H9 (cell line): ENCODE results near the gene MAPK14. TPM values are rescaled to one million over a fixed set of nuclear protein-coding genes. Genes with fewer than 3 reads are reported as not detected.

Source experiments
- DNase-seq: peaks from one replicate; pipeline ENCODE4 v3.0.0-alpha.2; 2017
- H2AFZ ChIP-seq: one replicate; pipeline ENCODE4 v1.6.1; 2013; ENCODE audit warnings: mild to moderate bottlenecking, low read length, control low read depth, moderate library complexity
- H2AK5ac ChIP-seq: 2 replicates; pipeline ENCODE4 v1.6.1; 2013; ENCODE audit warnings: low read length, control low read depth, mixed read lengths; ENCODE audit not compliant: insufficient read length
- H2BK120ac ChIP-seq: one replicate; pipeline ENCODE4 v1.6.1; 2013; ENCODE audit warnings: low read depth, mild to moderate bottlenecking, low read length, control low read depth, inconsistent platforms; ENCODE audit not compliant: poor library complexity, severe bottlenecking
- H2BK12ac ChIP-seq: 2 replicates; pipeline ENCODE4 v1.6.1; 2013; ENCODE audit warnings: low read length, control low read depth, mixed read lengths, low read depth; ENCODE audit not compliant: insufficient read length
- H2BK15ac ChIP-seq: 2 replicates; pipeline ENCODE4 v1.6.1; 2013; ENCODE audit warnings: low read depth, low read length, control low read depth
- H2BK20ac ChIP-seq: one replicate; pipeline ENCODE4 v1.6.1; 2013; ENCODE audit warnings: low read depth, mild to moderate bottlenecking, low read length, control low read depth, inconsistent platforms; ENCODE audit not compliant: poor library complexity, severe bottlenecking
- H2BK5ac ChIP-seq: 2 replicates; pipeline ENCODE4 v1.6.1; 2013; ENCODE audit warnings: low read length, control low read depth, mixed read lengths; ENCODE audit not compliant: insufficient read length
- H3K14ac ChIP-seq: 2 replicates; pipeline ENCODE4 v1.6.1; 2013; ENCODE audit warnings: low read length, control low read depth; ENCODE audit not compliant: insufficient read depth
- H3K18ac ChIP-seq: 2 replicates; pipeline ENCODE4 v1.6.1; 2013; ENCODE audit warnings: low read depth, mild to moderate bottlenecking, mixed read lengths, low read length, control low read depth; ENCODE audit not compliant: insufficient read length
- H3K23ac ChIP-seq: 2 replicates; pipeline ENCODE4 v1.6.1; 2013; ENCODE audit warnings: low read length, control low read depth, mixed read lengths, low read depth; ENCODE audit not compliant: insufficient read length
- H3K23me2 ChIP-seq: 2 replicates; pipeline ENCODE4 v1.6.1; 2013; ENCODE audit warnings: low read depth, mild to moderate bottlenecking, mixed read lengths, low read length, control low read depth; ENCODE audit not compliant: insufficient read length, poor library complexity, severe bottlenecking
- H3K27ac ChIP-seq: 2 replicates; pipeline ENCODE4 v1.5.1; 2013; ENCODE audit warnings: low read length, control low read depth, mixed read lengths, low read depth; ENCODE audit not compliant: insufficient read length
- H3K27me3 ChIP-seq: 2 replicates; pipeline ENCODE4 v1.6.1; 2013; ENCODE audit warnings: low read length, control low read depth, inconsistent platforms; ENCODE audit not compliant: insufficient read depth
- H3K4ac ChIP-seq: 2 replicates; pipeline ENCODE4 v1.6.1; 2013; ENCODE audit warnings: low read depth, mild to moderate bottlenecking, control low read depth, inconsistent platforms, low read length, moderate library complexity
- H3K4me1 ChIP-seq: 2 replicates; pipeline ENCODE4 v1.6.1; 2013; ENCODE audit warnings: low read length, control low read depth, inconsistent platforms; ENCODE audit not compliant: insufficient read depth
- H3K4me2 ChIP-seq: 2 replicates; pipeline ENCODE4 v1.6.1; 2013; ENCODE audit warnings: low read length, control low read depth, mixed read lengths; ENCODE audit not compliant: insufficient read length, insufficient read depth
- H3K56ac ChIP-seq: 2 replicates; pipeline ENCODE4 v1.6.1; 2013; ENCODE audit warnings: low read depth, mild to moderate bottlenecking, mixed read lengths, low read length, control low read depth; ENCODE audit not compliant: insufficient read length
- H3K79me1 ChIP-seq: 2 replicates; pipeline ENCODE4 v1.6.1; 2013; ENCODE audit warnings: low read depth, mild to moderate bottlenecking, moderate library complexity, low read length, control low read depth, inconsistent platforms; ENCODE audit not compliant: insufficient read depth, poor library complexity, severe bottlenecking
- H3K79me2 ChIP-seq: 2 replicates; pipeline ENCODE4 v1.6.1; 2013; ENCODE audit warnings: low read length, control low read depth, inconsistent platforms; ENCODE audit not compliant: insufficient read depth
- H3K9ac ChIP-seq: 2 replicates; pipeline ENCODE4 v1.6.1; 2013; ENCODE audit warnings: low read length, control low read depth, mixed read lengths; ENCODE audit not compliant: insufficient read length; ENCODE audit errors: extremely low read depth
- H3K9me3 ChIP-seq: one replicate; pipeline ENCODE4 v1.6.1; 2013; ENCODE audit warnings: low read depth, low read length, inconsistent platforms; ENCODE audit not compliant: control insufficient read depth
- H3T11ph ChIP-seq: one replicate; pipeline ENCODE4 v1.6.1; 2013; ENCODE audit warnings: mild to moderate bottlenecking, low read length, control low read depth, inconsistent platforms
- H4K20me1 ChIP-seq: one replicate; pipeline ENCODE4 v1.6.1; 2013; ENCODE audit not compliant: control insufficient read depth, insufficient read length, insufficient read depth
- H4K5ac ChIP-seq: 2 replicates; pipeline ENCODE4 v1.6.1; 2013; ENCODE audit warnings: low read depth, mild to moderate bottlenecking, mixed read lengths, low read length, control low read depth; ENCODE audit not compliant: insufficient read length
- H4K8ac ChIP-seq: replicated peaks from 2 replicates; pipeline ENCODE4 v1.6.1; 2013; ENCODE audit warnings: low read length, control low read depth, mixed read lengths, low read depth; ENCODE audit not compliant: insufficient read length
- H4K91ac ChIP-seq: 2 replicates; pipeline ENCODE4 v1.6.1; 2013; ENCODE audit warnings: low read depth, mild to moderate bottlenecking, moderate library complexity, mixed read lengths, low read length, control low read depth; ENCODE audit not compliant: insufficient read length
- H3K27ac Mint-ChIP-seq, 3 experiments: 2 replicates in 2 of 3; 3 replicates in 1 of 3; pipeline ENCODE4 v1.8.0; 2020 to 2021; ENCODE audit warnings: mixed read lengths in 3 of 3, mild to moderate bottlenecking in 1 of 3, moderate library complexity in 1 of 3
- H3K27me3 Mint-ChIP-seq: 2 replicates; pipeline ENCODE4 v1.8.0; 2021; ENCODE audit warnings: low read depth, mild to moderate bottlenecking, moderate library complexity, mixed read lengths
- H3K36me3 Mint-ChIP-seq, 3 experiments: 2 replicates in 2 of 3; 3 replicates in 1 of 3; pipeline ENCODE4 v1.8.0; 2020 to 2021; ENCODE audit warnings: low read depth in 3 of 3, mixed read lengths in 3 of 3; ENCODE audit not compliant: insufficient read depth in 1 of 3
- H3K4me1 Mint-ChIP-seq, 2 experiments: 2 replicates each; pipeline ENCODE4 v1.8.0; 2020; ENCODE audit warnings: mixed read lengths in 2 of 2
- H3K4me3 Mint-ChIP-seq, 2 experiments: 2 replicates in 1 of 2; 3 replicates in 1 of 2; pipeline ENCODE4 v1.8.0; 2020 to 2021; ENCODE audit warnings: mild to moderate bottlenecking in 2 of 2, mixed read lengths in 2 of 2, moderate library complexity in 1 of 2
- H3K9me3 Mint-ChIP-seq, 2 experiments: 2 replicates in 1 of 2; 3 replicates in 1 of 2; pipeline ENCODE4 v1.8.0; 2020; ENCODE audit warnings: mild to moderate bottlenecking in 2 of 2, mixed read lengths in 2 of 2, moderate library complexity in 1 of 2
- CTCF ChIP-seq: fragments of 200-600 bp; sonication (generic); conservative IDR thresholded peaks from 3 replicates; pipeline ENCODE4 v1.8.0; 2021; ENCODE audit warnings: antibody characterized with exemption, mild to moderate bottlenecking
- WGBS: extraction: QIAGEN DNeasy Blood & Tissue Kit; methylation state at CpG from one replicate; pipeline ENCODE4 v1.1.7; 2013; ENCODE audit warnings: missing lambda C conversion rate, low lambda C conversion rate, mixed read lengths; ENCODE audit not compliant: insufficient read length; ENCODE audit errors: extremely low coverage; 5-methylcytosine and 5-hydroxymethylcytosine counted together
- total RNA-seq: library from RNA; stranded (reverse); gene quantifications from 2 replicates; pipeline ENCODE4 v1.2.1, GENCODE V29; 2021

The MAPK14 gene
- total RNA-seq, 1 experiment from 2014 or later, result 40.5 TPM

DNA sequence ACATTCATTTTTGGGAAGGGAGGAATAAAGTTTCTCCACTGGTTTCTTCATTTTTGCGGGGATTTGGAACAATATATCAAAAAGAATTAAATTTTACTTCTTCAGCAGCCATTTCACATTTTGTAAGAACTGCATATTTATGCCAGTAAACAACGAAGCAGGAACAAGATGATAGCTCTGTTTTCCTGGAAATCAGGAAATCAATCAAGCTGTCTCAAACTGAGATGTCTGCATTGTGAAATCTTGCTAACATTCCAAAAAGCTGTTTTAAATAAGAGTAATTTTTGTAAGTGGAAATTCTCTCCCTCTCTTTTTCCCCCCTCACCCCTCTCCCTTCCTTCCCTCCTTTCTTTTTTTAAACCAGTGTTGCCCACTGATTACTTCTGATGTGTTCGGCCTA lies 122.7 kb downstream of the MAPK14 start:
- H3K27me3 Mint-ChIP-seq, result peaks cover 3% of the 10 kb centered on the region
- no CpG with 5 or more reads among the region's 3 CpGs for WGBS

More for the DNA sequence above, 122.7 kb downstream of the MAPK14 start:
- Histone ChIP-seq H3K23ac (no peak overlapping the region), H3K56ac (no peak overlapping the region), H2AK5ac (no peak overlapping the region), H3K27ac (no peak overlapping the region), H3K4me1 (no peaks in the 10 kb centered on the region), H3K27me3 (no peaks in the 10 kb centered on the region), H2BK12ac (no peak overlapping the region), H3K4ac (no peak overlapping the region), H3K9ac (no peak overlapping the region), H2BK15ac (no peak overlapping the region), H3K14ac (no peak overlapping the region), H3K9me3 (no peaks in the 10 kb centered on the region), H3K4me2 (no peak overlapping the region), H3K79me2 (no peaks in the 10 kb centered on the region), H3K23me2 (no peaks in the 10 kb centered on the region), H2BK120ac (no peak overlapping the region), H3T11ph (no peak overlapping the region), H2BK20ac (no peak overlapping the region), H3K79me1 (no peaks in the 10 kb centered on the region), H4K20me1 (no peaks in the 10 kb centered on the region), H4K5ac (no peak overlapping the region), H4K8ac (no peak overlapping the region), H4K91ac (no peak overlapping the region), H3K18ac (no peak overlapping the region), H2AFZ (no peak overlapping the region), H2BK5ac (no peak overlapping the region)
- H3K9me3 Mint-ChIP-seq, result peaks cover 12 to 17% of the 10 kb centered on the region in 2 experiments
- no peak overlapping the region for H3K27ac Mint-ChIP-seq
- DNase-seq, result no peak
- H3K4me1 Mint-ChIP-seq, result peaks cover 6 to 7% of the 10 kb centered on the region in 2 experiments
- H3K36me3 Mint-ChIP-seq, result peaks cover 2 to 9% (median 6%) of the 10 kb centered on the region in 3 experiments; a peak in 4 of 7 replicates
- no peak overlapping the region for H3K4me3 Mint-ChIP-seq
- TF ChIP-seq CTCF, result no peak
